HG03159 (cell line): ENCODE data around the gene HMCES.
"Not testable (repeated sequence)": the region's sequence is repeated elsewhere in the genome, so short reads cannot be mapped to it uniquely, and the experiment has no call there.

ENCODE experiments used
- ATAC-seq: cut with Tn5 transposase; IDR thresholded peaks from one replicate; pipeline ENCODE4 v1.9.1; 2021; ENCODE audit warnings: mild to moderate bottlenecking, moderate library complexity; ENCODE audit not compliant: unreplicated experiment

HMCES gene

GRCh38 chr3:129343643-129344360, 65.1 kb downstream of the HMCES start:
- no peak for ATAC-seq

- ATAC-seq: no peak
Observed at GRCh38 chr3:129344540-129345220, 66.0 kb downstream of the HMCES start.

GRCh38 chr3:129345281-129345680, 66.6 kb downstream of the HMCES start:
- ATAC-seq: no peak

GRCh38 chr3:129345971-129346370, 67.3 kb downstream of the HMCES start:
- ATAC-seq: no peak

- no peak for ATAC-seq
Observed at GRCh38 chr3:129346695-129347457, 68.2 kb downstream of the HMCES start.

GRCh38 chr3:129347458-129347845, 68.8 kb downstream of the HMCES start:
- no peak for ATAC-seq

GRCh38 chr3:129348734-129349133, 70.1 kb downstream of the HMCES start:
- ATAC-seq: no peak

- not testable (repeated sequence) for ATAC-seq
Observed at GRCh38 chr3:129349169-129349568, 70.5 kb downstream of the HMCES start.

GRCh38 chr3:129349791-129350190, 71.1 kb downstream of the HMCES start:
- no peak for ATAC-seq

- ATAC-seq: no peak
Observed at GRCh38 chr3:129352045-129352444, 73.4 kb downstream of the HMCES start.

- ATAC-seq: no peak
Observed at GRCh38 chr3:129352650-129353588, 74.2 kb downstream of the HMCES start.

- no peak for ATAC-seq
Observed at GRCh38 chr3:129353589-129353941, 74.9 kb downstream of the HMCES start.
